Activated naive CD4-positive, alpha-beta T cell treated with anti-CD3 and anti-CD28 coated beads, Interleukin-2, amount 50 U/mL, for 16 hours (primary cell): Measurements from ENCODE around the gene C20orf204.

Source experiments
- DNase-seq: peaks from one replicate; pipeline ENCODE4 v3.0.0-alpha.2; 2020

Gene C20orf204

DNA sequence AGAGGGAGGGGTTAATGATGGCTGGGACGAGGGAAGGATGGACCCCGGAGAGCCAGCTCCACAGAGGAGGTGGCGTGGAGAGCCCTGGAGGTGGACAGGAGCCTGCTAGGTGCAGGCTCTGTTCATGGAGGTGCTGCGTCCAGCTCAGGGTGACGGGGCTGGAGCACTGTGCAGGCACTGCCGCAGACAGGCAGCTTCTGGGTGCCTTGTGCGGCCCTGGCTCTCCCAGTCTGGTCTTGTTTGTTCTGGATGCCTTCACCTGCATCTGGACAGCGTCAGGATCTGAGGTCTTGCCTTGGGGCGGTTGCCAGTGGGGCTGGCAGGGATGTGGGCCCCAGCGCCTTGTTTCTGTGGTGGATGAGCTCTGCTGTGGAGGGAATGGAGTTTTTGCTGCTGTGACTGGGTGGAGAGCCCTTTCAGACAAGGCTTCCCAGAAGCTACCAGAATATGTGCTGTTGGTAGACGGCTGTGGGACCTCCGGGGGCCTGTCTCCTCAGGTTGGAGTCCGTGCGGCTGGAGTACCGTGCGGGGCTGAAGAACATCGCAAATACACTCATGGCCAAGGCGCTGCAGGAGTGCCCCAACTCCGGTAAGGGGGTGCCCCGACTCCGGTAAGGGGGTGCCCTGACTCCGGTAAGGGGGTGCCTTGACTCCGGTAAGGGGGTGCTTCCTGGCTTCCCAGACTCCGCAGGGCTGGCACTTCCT is 7.8 kb upstream of the C20orf204 start:
- no peak for DNase-seq

DNA sequence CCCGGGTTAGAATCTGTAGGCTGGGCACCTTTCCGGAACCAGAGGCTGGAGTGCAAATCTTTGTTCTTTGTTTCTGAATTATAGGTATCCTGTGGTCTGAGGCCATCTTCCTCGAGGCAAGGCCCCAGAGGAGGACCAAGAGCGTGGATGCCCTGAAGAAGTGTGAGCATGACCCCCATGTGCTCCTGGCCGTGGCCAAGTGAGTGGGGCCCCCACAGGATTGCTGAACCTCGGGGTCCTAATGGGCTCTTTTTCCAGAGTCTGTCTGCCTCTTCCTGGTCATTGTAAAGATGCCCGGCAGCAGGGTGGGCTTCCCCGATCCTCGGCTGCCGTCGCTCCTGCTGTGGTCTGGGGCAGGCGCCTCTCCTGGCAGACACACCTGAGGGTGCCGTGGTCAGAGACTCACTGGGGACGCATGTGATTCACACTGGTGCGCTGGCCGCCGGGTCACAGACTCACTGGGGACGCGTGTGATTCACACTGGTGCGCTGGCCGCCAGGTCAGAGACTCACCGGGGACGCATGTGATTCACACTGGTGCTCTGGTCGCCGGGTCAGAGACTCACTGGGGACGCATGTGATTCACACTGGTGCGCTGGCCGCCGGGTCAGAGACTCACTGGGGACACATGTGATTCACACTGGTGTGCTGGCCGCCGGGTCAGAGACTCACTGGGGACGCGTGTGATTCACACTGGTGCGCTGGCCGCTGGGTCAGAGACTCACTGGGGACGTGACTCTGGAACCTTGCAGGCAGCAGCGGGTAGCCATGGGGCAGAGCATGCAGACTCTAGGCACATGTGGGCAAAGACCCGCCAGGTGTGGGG is 6.5 kb upstream of the C20orf204 start:
- no peak for DNase-seq

DNA sequence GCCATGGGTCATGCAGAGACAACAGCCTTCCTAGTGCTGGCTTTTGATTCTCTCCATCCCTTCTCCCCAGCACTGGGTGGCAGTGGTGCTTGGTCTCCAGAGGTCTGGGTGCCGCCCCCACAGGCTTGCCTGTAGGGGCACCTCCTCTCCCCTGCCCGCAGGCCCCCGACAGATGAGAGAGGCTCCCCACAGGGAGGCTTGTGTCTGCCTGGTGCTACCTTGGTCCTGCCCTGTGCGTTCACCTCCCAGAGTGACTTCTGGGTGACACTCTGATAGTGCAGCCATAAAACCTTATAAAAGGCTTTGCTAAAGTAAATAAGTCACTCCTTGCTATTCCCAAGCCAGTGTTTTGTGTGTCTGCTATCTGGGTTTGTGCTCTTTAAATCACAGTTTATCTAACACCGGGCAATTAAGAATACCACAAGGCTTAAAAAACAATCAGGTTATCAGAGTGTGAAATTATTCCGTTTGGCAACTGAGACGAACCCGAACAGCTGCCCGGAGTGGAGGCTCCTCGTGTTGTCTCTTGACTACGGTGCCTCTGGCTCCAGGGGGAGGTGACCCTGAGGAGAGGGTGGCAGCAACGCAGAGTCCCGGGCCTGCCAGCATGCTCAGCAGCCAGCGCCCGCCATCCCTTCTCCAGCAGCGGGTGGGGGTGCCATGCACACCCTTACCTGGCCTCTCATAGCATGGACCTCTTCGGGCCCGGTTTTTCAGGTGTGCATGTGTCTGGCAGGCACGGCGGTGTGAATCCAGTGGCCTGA is 5.4 kb upstream of the C20orf204 start:
- no peak for DNase-seq

DNA sequence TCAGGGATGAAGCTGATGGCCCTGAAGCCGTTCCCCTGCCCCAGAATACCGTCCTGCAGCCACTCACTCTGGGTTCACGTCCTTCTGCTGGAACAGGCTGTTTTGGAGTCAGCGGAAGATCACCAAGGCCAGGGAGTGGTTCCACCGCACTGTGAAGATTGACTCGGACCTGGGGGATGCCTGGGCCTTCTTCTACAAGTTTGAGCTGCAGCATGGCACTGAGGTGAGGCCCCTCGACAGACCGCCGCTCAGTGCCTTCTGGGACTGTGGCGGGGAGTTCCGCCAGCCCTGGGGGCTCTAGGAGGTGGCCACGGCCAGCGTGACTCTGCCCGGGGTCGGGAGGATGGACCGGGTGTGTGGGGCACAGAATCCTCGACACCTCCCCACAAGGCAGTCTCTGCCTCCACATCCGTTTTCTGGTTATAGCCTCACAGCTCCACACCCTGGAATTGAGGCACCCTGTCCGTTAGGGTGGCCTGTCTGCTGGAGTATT is 4.1 kb upstream of the C20orf204 start:
- DNase-seq, result no peak

DNA sequence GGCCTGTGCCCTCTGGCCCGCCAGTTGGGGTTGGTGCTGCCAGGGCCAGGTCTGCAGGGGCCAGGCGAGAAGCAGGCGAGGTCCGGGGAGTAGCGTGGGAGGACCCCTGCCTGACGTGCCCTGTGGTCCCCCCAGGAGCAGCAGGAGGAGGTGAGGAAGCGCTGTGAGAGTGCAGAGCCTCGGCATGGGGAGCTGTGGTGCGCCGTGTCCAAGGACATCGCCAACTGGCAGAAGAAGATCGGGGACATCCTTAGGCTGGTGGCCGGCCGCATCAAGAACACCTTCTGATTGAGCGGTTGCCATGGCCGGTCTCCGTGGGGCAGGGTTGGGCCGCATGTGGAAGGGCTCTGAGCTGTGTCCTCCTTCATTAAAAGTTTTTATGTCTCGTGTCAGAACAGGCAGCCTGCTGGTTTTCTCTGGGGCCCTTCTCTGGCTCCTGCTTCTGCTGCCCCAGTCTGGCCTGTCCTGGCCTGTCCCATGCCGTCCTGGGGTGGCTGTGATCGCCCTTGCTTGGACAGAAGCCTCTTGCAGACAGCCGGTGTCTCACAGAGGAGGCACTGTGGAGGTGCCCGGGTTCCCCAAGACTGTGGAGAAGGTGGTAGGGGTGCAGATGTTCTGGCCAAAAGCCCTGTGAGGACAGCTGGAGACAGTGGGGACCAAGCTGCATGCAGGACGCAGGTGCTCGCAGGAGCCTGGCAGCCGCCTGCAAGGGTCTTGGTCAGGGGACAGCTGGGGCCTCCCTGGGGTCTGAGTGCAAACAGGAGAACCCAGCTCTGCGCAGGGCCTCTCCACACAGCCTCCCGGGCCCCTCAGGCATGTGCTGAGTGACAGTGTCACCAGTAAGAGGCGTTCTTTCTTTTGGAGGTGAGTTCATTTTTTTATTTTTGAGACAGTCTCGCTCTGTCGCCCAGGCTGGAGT is 3.0 kb upstream of the C20orf204 start:
- DNase-seq, result no peak

DNA sequence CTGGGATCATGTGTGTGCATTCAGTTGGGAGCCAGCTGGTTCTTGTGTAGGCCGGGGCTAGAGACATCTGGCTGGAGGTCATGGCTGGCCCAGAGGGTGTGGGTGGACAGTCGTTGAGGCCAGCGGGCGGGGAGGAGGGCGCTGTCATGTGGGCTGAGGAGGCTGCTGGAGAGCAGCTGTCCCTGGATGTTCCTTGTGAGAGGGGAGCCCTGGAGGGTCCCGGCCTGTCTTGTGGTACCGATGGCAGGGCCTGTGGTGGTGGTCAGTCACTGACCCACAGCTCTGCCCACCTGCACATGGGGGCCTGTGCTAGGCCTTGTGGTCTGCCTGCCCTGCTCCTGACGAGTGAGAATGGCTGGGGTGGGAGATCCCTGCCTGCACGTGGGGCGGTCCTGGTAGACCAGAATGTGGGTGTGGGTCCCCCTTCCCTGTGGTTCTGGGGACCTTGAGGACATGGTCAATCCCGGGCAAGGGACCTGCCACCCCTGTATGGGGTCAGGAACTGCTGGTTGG is 1.9 kb upstream of the C20orf204 start:
- DNase-seq, result no peak

DNA sequence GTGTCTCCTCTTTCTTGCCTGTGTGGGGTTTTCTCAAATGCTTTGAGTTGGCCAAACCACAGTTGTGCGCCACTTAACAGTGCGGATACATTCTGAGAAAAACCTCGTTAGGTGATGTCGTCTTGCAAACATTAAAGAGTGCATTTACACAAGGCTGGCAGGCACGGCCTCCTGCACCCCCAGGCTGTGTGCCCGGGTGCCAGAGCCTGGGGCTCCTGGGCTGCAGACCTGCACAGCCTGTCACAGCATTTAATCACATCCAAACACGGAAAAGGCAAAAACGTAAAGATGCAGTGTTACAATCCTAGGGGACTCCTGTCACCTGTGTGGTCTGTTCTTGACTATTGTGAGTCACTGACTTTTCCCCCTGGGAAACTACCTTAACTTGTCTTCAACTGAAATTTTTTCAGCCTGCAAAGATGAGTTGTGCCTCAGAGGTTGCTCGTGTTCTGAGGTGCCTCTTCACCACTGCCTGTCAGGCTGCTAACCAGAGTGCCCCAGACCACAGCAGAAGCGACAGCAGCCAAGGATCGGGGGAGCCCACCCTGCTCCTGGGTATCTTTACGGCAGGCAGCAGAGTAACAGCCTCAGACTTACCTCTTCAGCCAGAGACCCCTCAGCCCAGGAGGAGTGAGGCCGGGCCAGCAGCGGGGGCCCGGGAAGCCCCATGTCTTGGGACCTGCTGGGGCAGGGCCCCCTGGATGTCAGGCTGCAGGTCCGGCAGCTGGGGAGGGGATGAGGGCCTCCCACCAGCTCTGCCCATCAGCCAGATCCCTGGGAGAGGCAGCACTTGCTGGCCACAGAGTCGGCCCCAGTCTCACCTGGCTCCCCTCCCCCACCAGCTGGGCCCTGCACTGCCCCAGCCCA is 683 bp upstream of the C20orf204 start:
- peak; percentile 36 for DNase-seq

DNA sequence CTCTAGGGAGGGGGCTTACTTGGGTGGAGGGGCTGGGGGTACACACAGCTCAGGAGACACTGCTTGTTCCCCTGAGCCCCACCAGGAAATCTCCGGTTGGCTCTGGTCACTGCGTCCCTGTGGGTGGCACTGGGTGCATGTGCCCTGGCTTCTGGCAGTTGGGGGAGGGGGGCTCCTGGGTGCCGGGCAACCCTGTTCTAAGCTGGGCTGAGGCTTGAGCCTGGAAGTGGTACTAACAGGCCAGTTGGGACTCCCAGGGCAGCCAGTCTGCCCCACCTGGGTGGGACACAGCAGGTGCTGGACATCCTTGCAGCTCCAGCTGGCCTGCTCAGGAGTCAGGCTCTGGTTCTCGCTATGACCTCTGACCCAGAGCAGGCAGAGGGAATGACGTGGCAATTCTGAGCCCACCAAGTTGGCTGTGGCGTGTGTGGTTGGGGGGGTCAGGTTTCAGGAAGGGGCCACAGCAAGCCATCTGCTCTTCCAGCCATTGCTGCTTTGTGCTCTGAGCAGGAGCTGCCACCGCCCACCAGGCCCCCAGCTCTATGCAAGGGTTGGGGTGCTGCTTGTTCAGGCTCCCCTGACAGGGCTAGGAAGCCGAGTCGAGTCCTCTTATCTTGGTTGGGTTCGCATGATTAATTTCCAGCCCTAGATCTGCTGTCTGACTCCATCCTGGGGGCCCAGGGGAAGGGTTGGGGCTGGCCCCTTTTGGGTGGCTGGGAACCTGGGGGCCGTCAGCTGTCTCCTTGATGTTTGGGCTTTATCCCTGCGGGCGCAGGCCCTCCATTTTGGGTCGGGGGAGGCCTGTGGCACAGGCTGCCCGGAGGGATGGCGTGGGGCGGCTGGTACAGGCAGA is 590 bp downstream of the C20orf204 start:
- no peak for DNase-seq

DNA sequence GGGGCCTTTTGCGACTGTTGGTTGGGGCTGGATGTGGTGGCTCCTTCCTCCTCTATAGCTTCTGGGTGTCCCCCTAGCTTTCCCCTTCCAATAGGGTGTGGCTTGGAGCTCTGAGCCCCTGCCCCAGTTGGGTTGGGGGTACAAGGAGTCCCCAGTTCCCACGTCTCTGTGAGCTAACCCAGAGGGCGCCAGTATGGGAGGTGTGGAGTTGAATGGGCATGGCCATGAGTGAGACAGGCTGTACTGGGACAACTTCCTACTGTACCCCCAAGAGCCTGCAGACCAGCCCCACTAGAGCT is 1.2 kb downstream of the C20orf204 start:
- no peak for DNase-seq

DNA sequence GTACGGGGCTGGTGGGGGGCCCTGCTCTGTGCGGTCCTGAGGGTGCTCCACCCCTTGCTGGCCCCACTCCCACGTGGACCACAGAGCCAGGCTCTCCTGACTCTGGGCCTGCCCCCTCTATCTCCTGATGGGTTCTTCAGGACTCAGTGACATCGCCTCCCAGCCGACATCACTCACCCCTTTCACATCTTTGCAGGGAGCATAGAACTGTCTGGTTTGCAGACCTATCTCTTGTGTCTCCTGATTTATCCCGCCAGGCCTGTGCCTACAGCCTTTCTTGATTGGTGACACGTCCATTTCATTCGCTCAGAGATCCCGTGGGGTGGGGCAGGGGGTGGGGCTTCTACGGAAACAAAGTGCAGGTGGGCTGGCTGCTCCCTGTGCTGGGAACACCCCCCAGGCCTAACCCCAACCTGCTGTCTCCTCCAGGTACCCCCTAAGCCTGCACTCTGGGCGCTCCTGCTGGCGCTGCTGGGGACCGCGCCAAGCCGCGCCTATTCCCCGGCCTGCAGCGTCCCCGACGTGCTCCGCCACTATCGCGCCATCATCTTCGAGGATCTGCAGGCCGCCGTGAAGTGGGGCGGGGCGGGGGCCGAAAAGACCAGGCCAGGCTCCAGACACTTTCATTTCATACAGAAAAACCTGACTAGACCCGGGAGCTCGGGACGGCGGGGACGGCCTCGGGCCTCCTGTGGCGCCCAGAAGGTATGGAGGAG is 1.7 kb downstream of the C20orf204 start:
- DNase-seq, result peak; percentile 38

DNA sequence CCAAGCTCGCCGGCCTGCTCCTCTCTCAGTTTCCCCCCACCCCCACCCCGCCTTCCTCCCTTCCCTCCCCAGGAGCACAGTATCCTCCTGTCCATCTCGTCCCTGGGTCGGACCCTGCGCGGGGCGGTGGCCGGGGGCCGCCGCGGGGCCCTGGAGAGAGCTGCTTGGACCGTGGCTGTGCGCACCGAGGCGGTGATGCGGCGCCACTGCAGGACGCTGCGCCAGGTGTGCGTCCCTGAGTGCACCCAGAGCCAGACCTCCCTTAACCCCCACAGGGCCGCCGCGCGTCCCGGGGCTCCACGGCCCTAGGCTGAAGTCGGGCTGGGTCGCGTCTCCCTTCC is 2.2 kb downstream of the C20orf204 start:
- no peak for DNase-seq

DNA sequence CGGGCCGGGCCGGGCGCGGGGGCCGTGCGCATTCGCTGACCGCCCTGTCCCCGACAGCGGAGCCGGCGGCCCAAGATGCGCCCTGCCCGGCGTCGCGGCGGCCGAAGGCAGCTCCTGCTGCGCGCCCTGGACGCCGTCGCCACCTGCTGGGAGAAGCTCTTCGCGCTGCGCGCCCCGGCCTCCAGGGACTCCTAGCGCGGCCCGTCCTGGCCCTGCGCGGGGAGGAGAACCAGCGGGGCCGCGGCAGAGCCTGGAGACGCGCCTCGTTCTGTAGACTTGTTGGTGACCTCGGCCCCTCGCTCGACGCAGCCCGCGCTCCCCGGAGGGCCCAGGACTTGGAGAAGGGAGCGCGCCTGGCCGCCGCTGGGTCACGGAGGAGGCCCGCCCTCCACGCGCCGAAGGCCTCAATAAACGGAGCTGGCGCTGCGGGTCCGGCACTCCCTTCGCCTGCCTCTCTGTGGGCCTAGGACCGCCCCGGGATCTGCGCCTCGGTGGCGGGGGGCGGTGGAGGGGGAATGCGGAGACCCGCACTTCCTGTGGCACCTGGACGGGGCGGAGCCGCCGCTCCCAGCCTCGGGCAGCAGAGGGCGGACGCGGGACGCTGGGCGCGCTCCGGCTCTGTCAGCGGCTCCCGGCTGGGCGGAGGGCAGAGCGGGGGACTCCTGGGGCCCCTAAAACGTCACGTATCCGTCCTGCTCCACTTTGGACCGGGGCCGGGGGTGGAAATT is 2.7 kb downstream of the C20orf204 start:
- peak; percentile 82 for DNase-seq

DNA sequence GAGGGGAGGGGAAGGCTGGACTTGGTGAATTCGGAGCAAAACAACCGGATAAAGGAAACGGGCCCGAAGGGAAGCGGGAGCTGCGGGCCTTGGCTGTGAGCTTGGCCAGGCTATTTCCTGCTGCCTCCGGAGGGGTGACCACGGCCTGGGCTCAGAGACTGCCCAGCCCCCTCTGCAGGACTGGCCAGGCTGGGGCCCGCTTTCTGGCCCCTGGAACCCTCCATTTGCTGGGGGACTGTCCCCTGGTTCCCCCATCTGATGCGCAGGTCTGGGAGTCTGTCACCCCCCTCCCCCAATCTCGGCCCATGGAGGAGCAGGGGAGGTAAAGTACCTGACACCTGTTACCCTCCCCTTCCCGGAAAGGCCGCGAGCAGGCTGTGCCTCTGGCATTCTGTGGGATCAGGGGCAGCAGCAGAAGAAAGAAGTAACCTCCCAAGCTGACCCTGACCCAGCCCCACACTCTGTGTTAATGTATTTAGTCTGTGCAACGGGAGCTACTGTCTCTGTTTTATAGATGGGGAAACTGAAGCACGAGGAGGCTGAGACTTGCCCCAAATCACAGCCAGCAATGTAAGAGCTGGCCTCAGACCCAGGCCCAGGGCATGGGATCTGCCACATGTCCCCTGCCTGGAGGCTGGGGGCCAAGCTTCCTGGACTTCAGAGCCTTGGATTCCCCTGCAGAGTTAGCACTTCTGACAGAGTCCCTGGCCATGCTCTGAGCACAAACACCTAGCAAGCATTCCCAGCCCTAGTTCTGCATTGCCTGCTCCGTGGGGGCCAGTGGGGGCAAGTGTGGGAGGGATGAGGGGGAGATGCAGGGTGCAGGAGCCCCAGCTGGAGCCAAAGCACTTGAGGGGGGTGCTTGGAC is 3.5 kb downstream of the C20orf204 start:
- no peak for DNase-seq

DNA sequence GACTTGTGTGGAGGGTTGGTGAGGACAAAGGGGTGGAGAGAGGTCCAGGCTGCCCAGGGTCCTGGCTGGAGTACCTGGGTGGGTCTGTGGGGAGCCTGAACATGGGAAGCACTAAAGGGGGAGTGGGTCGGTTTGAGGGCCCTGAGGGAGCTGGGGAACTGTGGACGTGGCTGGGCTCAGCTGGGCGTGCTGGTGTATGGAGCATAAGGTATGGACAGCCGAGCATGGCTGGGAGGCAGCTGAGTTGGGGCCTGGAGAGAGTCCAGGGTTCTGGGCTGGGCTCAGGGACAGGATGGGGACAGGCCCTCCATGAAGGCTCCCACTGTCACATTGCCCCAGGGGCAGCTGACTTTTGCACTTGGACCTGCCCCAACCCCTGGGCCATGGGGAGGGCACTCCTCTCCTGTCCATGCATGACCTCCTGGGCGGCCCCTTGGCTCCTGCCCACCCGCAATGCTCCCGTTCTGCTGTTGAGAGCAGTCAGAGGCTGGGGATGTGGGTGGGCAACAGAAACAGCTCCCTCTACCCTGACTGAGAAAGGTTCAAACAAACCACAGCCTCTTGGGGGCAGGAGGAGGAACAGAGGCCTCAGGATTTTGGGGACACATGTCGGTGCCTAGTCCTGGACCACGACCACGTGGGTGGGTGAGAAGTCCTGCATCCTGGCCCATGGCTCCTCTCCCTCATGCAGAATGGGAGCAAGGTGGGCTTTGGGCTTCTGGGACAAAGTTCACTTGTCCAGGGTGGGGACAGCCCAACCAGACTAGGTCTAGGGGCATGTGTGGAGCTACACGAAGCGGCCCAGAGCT is 4.5 kb downstream of the C20orf204 start:
- no peak for DNase-seq

DNA sequence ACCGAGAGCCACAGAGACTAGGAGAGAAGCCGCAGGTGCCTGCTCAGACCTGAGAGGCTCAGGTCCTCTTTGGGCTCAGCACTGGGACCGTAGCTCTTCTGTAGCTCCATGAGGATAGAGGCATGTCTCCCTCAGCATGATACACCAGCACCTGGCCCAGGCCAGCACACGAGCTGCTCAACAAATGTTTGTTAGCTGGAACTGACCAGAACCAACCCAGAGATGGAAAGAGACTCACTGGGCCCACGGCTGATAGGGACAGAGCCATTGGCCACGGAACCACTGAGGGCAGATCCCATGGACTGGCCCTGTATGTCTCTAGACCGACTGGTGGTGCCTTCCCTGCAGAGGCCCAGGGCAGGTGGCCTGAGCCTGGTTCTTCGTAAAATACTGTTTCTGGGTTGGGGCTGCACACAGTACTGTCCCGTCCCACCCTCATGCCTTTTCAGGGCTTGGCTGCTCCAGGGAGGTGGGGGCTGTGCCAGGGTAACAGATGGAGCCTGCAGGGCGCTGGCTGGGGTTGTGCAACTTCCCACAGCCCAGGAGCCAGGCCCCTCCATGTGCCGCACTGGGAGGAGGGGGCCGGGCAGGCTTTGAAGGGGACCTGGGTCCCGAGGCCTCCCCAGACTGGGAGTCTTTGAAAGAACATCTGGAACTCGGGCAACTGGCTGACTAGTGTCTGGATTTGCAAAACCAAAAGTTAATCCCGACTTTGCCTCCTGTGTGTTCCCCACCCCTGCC is 5.2 kb downstream of the C20orf204 start:
- no peak for DNase-seq

DNA sequence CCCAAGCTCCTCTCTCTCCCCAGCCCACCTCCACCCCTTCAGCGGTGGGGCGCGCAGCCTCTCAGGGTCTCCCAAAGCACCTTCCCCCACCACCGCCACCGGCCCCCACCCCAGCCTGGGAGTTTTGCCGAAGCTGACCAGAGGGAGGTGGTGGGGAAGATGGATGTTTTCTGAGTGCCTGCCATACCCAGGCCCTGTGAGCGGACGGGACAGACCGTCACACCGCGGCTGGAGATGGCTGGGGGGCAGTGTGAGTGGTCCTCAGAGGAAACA is 5.7 kb downstream of the C20orf204 start:
- no peak for DNase-seq
